PC-3 (cell line): ENCODE data around the gene BACE2. TPM values are rescaled to one million over a fixed set of nuclear protein-coding genes. Genes with fewer than 3 reads are reported as not detected.

ENCODE experiments used
- ATAC-seq: fragments of 200-7000 bp; cut with Tn5 transposase; 2 replicates; pipeline ENCODE4 v1.9.1; 2020; ENCODE audit warnings: mild to moderate bottlenecking, moderate library complexity
- BruUV-seq: library from RNA; stranded (reverse); fragments of 400-500 nt; replicated peaks from 2 replicates; lab custom pipeline; 2021; lab: Mats Ljungman, UMichigan
- CTCF ChIA-PET: fragments of 300-600 bp; sonication (Branson Sonifier 250); formaldehyde crosslinking; loops from one replicate; lab custom pipeline; 2022; ENCODE audit warnings: antibody characterized with exemption; lab: Charles Lee
- POLR2A ChIA-PET: fragments of 300-600 bp; sonication (Branson Sonifier 250); formaldehyde crosslinking; loops from one replicate; lab custom pipeline; 2022; ENCODE audit warnings: antibody characterized with exemption; ENCODE audit not compliant: unreplicated experiment; lab: Charles Lee
- DNase-seq: peaks from one replicate; pipeline ENCODE4 v3.0.0-alpha.2; 2015
- H2AFZ ChIP-seq: fragments of 300-600 bp; sonication (generic); 2 replicates; pipeline ENCODE4 v1.6.0; 2016; ENCODE audit warnings: antibody characterized with exemption, low read length
- H3F3A ChIP-seq: fragments of 300-600 bp; sonication (generic); one replicate; pipeline ENCODE4 v1.6.0; 2017; ENCODE audit warnings: antibody characterized with exemption, low read length, control low read depth, mild to moderate bottlenecking; ENCODE audit not compliant: unreplicated experiment
- H3K27ac ChIP-seq: fragments of 300-600 bp; sonication (generic); 2 replicates; pipeline ENCODE4 v1.5.1; 2016; ENCODE audit warnings: mild to moderate bottlenecking, low read length
- H3K27me3 ChIP-seq: fragments of 300-600 bp; sonication (generic); 2 replicates; pipeline ENCODE4 v1.6.1; 2016; ENCODE audit warnings: low read length, mixed read lengths
- H3K36me3 ChIP-seq: fragments of 300-600 bp; sonication (generic); 2 replicates; pipeline ENCODE4 v1.6.1; 2016; ENCODE audit warnings: low read depth, mixed run types, low read length, mixed read lengths
- H3K4me1 ChIP-seq: fragments of 300-600 bp; sonication (generic); 2 replicates; pipeline ENCODE4 v1.5.1; 2016; ENCODE audit warnings: low read length; ENCODE audit not compliant: insufficient read depth
- H3K4me2 ChIP-seq: fragments of 300-600 bp; sonication (generic); 2 replicates; pipeline ENCODE4 v1.6.0; 2016; ENCODE audit warnings: low read length
- H3K4me3 ChIP-seq: fragments of 300-600 bp; sonication (generic); 2 replicates; pipeline ENCODE4 v1.5.1; 2016; ENCODE audit warnings: mild to moderate bottlenecking, low read length, mixed read lengths
- H3K79me2 ChIP-seq: fragments of 300-600 bp; sonication (generic); 2 replicates; pipeline ENCODE4 v1.6.1; 2017; ENCODE audit warnings: low read length, mixed read lengths
- H3K9ac ChIP-seq: fragments of 300-600 bp; sonication (generic); 2 replicates; pipeline ENCODE4 v1.6.0; 2016; ENCODE audit warnings: mild to moderate bottlenecking, low read length
- H3K9me2 ChIP-seq: fragments of 300-600 bp; sonication (generic); replicated peaks from 2 replicates; pipeline ENCODE4 v1.6.1; 2016; ENCODE audit warnings: mixed run types, low read length, mixed read lengths
- H3K9me3 ChIP-seq: fragments of 300-600 bp; sonication (generic); 2 replicates; pipeline ENCODE4 v1.6.1; 2016; ENCODE audit warnings: low read length, mixed read lengths
- H4K20me1 ChIP-seq: fragments of 300-600 bp; sonication (generic); 2 replicates; pipeline ENCODE4 v1.6.1; 2016; ENCODE audit warnings: low read length, mixed read lengths
- CTCF ChIP-seq: fragments of 300-600 bp; sonication (generic); conservative IDR thresholded peaks from 2 replicates; pipeline ENCODE4 v1.5.1; 2017; ENCODE audit warnings: antibody characterized with exemption, low read depth, mild to moderate bottlenecking, low read length
- EZH2 ChIP-seq: fragments of 300-600 bp; sonication (generic); IDR thresholded peaks from one replicate; pipeline ENCODE4 v1.6.1; 2017; ENCODE audit warnings: antibody characterized with exemption, mild to moderate bottlenecking, low read length; ENCODE audit not compliant: unreplicated experiment
- EZH2phosphoT487 ChIP-seq: fragments of 300-600 bp; sonication (generic); IDR thresholded peaks from 2 replicates; pipeline ENCODE4 v1.6.1; 2018; ENCODE audit warnings: mild to moderate bottlenecking, antibody characterized with exemption, low read length, borderline replicate concordance
- intact Hi-C: fragments of 100-400 bp; cut with micrococcal nuclease; formaldehyde crosslinking; loops from 2 replicates; pipeline ENCODE4 v1.9.0; 2023
- total RNA-seq: library from RNA; depleted of rRNA; stranded (reverse); fragments of >200 nt; gene quantifications from 2 replicates; pipeline ENCODE4 v1.2.3, GENCODE V29; 2014

The BACE2 gene
- total RNA-seq, 1 experiment from 2014 or later = 89.2 TPM

GRCh38 chr21:41277846-41278245 lies 109.9 kb downstream of the BACE2 start:
- Histone ChIP-seq H4K20me1 (no peaks in the 10 kb centered on the region), H3K4me3 (no peak overlapping the region), H3K36me3 (no peaks in the 10 kb centered on the region; the same call in 1 of the 2 replicates), H3K9me2 (no peaks in the 10 kb centered on the region), H3F3A (no peaks in the 10 kb centered on the region), H3K27me3 (no peaks in the 10 kb centered on the region), H3K4me2 (no peak overlapping the region), H3K4me1 (no peaks in the 10 kb centered on the region), H3K9me3 (no peaks in the 10 kb centered on the region), H2AFZ (no peak overlapping the region), H3K9ac (no peak overlapping the region), H3K79me2 (no peaks in the 10 kb centered on the region), H3K27ac (no peak overlapping the region)
- ATAC-seq (no peak), DNase-seq (no peak)
- intact Hi-C loops = no loop called here
- ChIA-PET CTCF (no interaction called here), POLR2A (no interaction called here)
- TF ChIP-seq CTCF = no peak
- TF ChIP-seq EZH2 = no peak
- TF ChIP-seq EZH2phosphoT487 = no peak
- BruUV-seq = no TSS peak

- Histone ChIP-seq H3K9ac (no peak overlapping the region), H3K27ac (no peak overlapping the region), H3K4me1 (no peaks in the 10 kb centered on the region), H3K9me3 (no peaks in the 10 kb centered on the region), H3K4me3 (no peak overlapping the region), H3K79me2 (no peaks in the 10 kb centered on the region), H3F3A (no peaks in the 10 kb centered on the region), H3K9me2 (no peaks in the 10 kb centered on the region), H3K36me3 (no peaks in the 10 kb centered on the region; the same call in 1 of the 2 replicates), H2AFZ (no peak overlapping the region), H3K27me3 (no peaks in the 10 kb centered on the region), H4K20me1 (no peaks in the 10 kb centered on the region), H3K4me2 (no peak overlapping the region)
- no TSS peak for BruUV-seq
- ATAC-seq (no peak), DNase-seq (no peak)
- ChIA-PET POLR2A (no interaction called here), CTCF (no interaction called here)
- TF ChIP-seq EZH2phosphoT487 (no peak), EZH2 (no peak), CTCF (no peak)
- intact Hi-C loops = loop anchor here (5.0 to 10.0 kb wide), 3 partner anchors 67 to 332 kb away; partner anchors contain the start of gene MX1
Observed at GRCh38 chr21:41280115-41280919, 112.4 kb downstream of the BACE2 start.

GRCh38 chr21:41282412-41282811 lies 114.5 kb downstream of the BACE2 start:
- H3K4me2 ChIP-seq = no peak overlapping the region
- ChIA-PET CTCF (interaction anchor here (0.8 to 1.9 kb wide), 7 partner anchors 78 to 535 kb away, joined by 3 to 31 read pairs (median 8); no protein-coding TSS in a partner anchor), POLR2A (interaction anchor here (1.5 kb wide), 1 partner anchor 144 kb away, joined by 3 read pairs; the partner anchor contains the start of gene MX1)
- no peaks in the 10 kb centered on the region for H3K4me1 ChIP-seq
- no peaks in the 10 kb centered on the region for H3F3A ChIP-seq
- BruUV-seq = no TSS peak
- no peak overlapping the region for H2AFZ ChIP-seq
- ATAC-seq = no peak
- H3K9ac ChIP-seq = no peak overlapping the region
- H3K36me3 ChIP-seq = no peaks in the 10 kb centered on the region
- DNase-seq = no peak
- no peaks in the 10 kb centered on the region for H3K9me3 ChIP-seq
- intact Hi-C loops = loop anchor here (5.0 to 10.0 kb wide), 3 partner anchors 65 to 330 kb away; partner anchors contain the start of gene MX1
- no peak overlapping the region for H3K4me3 ChIP-seq
- H3K79me2 ChIP-seq = no peaks in the 10 kb centered on the region
- no peaks in the 10 kb centered on the region for H3K9me2 ChIP-seq
- no peaks in the 10 kb centered on the region for H3K27me3 ChIP-seq
- H3K27ac ChIP-seq = no peak overlapping the region
- H4K20me1 ChIP-seq = no peaks in the 10 kb centered on the region
- TF ChIP-seq CTCF (no peak), EZH2 (no peak), EZH2phosphoT487 (no peak)
